ENCODE results near the gene MAGI2.
A peak's percentile ranks its signal among the peaks of the same experiment; 100 is the strongest.

The MAGI2 gene

GRCh38 chr7:79272066-79272669 lies 181.3 kb downstream of the MAGI2 start:
- peak; percentile 63 for TF ChIP-seq CTCF (conservative IDR thresholded peaks at IDR 0.05; ENCODE audit: low read depth, low read length)
- peak; percentile 74 for DNase-seq (ENCODE audit: low read depth)
- no peak overlapping the region for H3K4me3 ChIP-seq (ENCODE audit: low read depth, low read length)

- no peak for TF ChIP-seq CTCF (conservative IDR thresholded peaks at IDR 0.05; ENCODE audit: low read depth, low read length)
- DNase-seq (ENCODE audit: low read depth) = no peak
- no peak overlapping the region for H3K4me3 ChIP-seq (ENCODE audit: low read depth, low read length)
Observed at GRCh38 chr7:79268730-79269129, 184.7 kb downstream of the MAGI2 start.

- no peak overlapping the region for H3K4me3 ChIP-seq (ENCODE audit: low read depth, low read length)
- no peak for TF ChIP-seq CTCF (conservative IDR thresholded peaks at IDR 0.05; ENCODE audit: low read depth, low read length)
- no peak for DNase-seq (ENCODE audit: low read depth)
Observed at GRCh38 chr7:79258826-79259225, 194.6 kb downstream of the MAGI2 start.

GRCh38 chr7:79257959-79258358 lies 195.5 kb downstream of the MAGI2 start:
- no peak for DNase-seq (ENCODE audit: low read depth)
- no peak for TF ChIP-seq CTCF (conservative IDR thresholded peaks at IDR 0.05; ENCODE audit: low read depth, low read length)
- no peak overlapping the region for H3K4me3 ChIP-seq (ENCODE audit: low read depth, low read length)

GRCh38 chr7:79245623-79246249 lies 207.7 kb downstream of the MAGI2 start:
- peak; percentile 13 for TF ChIP-seq CTCF (conservative IDR thresholded peaks at IDR 0.05; ENCODE audit: low read depth, low read length)
- DNase-seq (ENCODE audit: low read depth) = peak; percentile 8
- H3K4me3 ChIP-seq (ENCODE audit: low read depth, low read length) = no peak overlapping the region

GRCh38 chr7:79244482-79244881 lies 209.0 kb downstream of the MAGI2 start:
- no peak overlapping the region for H3K4me3 ChIP-seq (ENCODE audit: low read depth, low read length)
- TF ChIP-seq CTCF (conservative IDR thresholded peaks at IDR 0.05; ENCODE audit: low read depth, low read length) = no peak
- DNase-seq (ENCODE audit: low read depth) = no peak

Measured in choroid plexus epithelial cell (primary cell).